Vagina (tissue), 2 donors: ENCODE results near the gene ELAVL1. TPM values are rescaled to one million over a fixed set of nuclear protein-coding genes. Genes with fewer than 3 reads are reported as not detected.

Source experiments
- DNase-seq, 2 donors: peaks; one replicate each; pipeline ENCODE4 v3.0.0-alpha.2; 2017; ENCODE audit errors: extremely low spot score in 2 of 2
- H3K27ac ChIP-seq: fragments of 200-600 bp; sonication (generic); one replicate; pipeline ENCODE4 v1.5.1; 2019
- H3K27me3 ChIP-seq: fragments of 200-600 bp; sonication (generic); one replicate; pipeline ENCODE4 v1.5.1; 2019
- H3K36me3 ChIP-seq, 2 donors: fragments of 200-600 bp; sonication (generic); one replicate each; pipeline ENCODE4 v1.5.1; 2017 to 2019
- H3K4me1 ChIP-seq: fragments of 200-600 bp; sonication (generic); one replicate; pipeline ENCODE4 v1.5.1; 2019
- H3K4me3 ChIP-seq, 2 donors: fragments of 200-600 bp; sonication (generic); 1 replicate in 1 of 2; 2 replicates in 1 of 2; pipeline ENCODE4 v1.5.1; 2016 to 2019
- H3K9me3 ChIP-seq: fragments of 200-600 bp; sonication (generic); one replicate; pipeline ENCODE4 v1.5.1; 2019
- CTCF ChIP-seq, 3 experiments: fragments of 450-650 bp in 2 of 3; fragments of 200-600 bp in 1 of 3; sonication (generic) in 1 of 3; IDR thresholded peaks; one replicate each; pipeline ENCODE4 v1.5.1; 2017 to 2019; ENCODE audit warnings: antibody characterized with exemption in 3 of 3, mild to moderate bottlenecking in 2 of 3, moderate library complexity in 2 of 3
- POLR2A ChIP-seq, 2 donors: fragments of 450-650 bp; IDR thresholded peaks; one replicate each; pipeline ENCODE4 v1.6.1; 2017; ENCODE audit warnings: antibody characterized with exemption in 2 of 2, mild to moderate bottlenecking in 2 of 2, moderate library complexity in 2 of 2
- POLR2AphosphoS5 ChIP-seq, 2 donors: sonication (generic); formaldehyde crosslinking; IDR thresholded peaks; one replicate each; pipeline ENCODE4 v1.9.0; 2017; ENCODE audit warnings: antibody characterized with exemption in 2 of 2, mild to moderate bottlenecking in 2 of 2, low read depth in 1 of 2; ENCODE audit not compliant: insufficient read depth in 1 of 2
- intact Hi-C: fragments of 100-400 bp; cut with DNase I; formaldehyde crosslinking; loops from one replicate; pipeline ENCODE4 v1.15.1; 2023
- total RNA-seq: library from RNA; depleted of rRNA; stranded (reverse); fragments of >200 nt; gene quantifications from one replicate; pipeline ENCODE4 v1.2.3, GENCODE V29; 2016

The ELAVL1 gene
- total RNA-seq, 1 donor from 2014 or later, result 40.5 TPM

- DNase-seq, result no peak
- no peak overlapping the region for H3K27ac ChIP-seq
- no peaks in the 10 kb centered on the region for H3K9me3 ChIP-seq
- H3K4me1 ChIP-seq, result no peaks in the 10 kb centered on the region
- H3K4me3 ChIP-seq, result no peak overlapping the region
- no peak for TF ChIP-seq CTCF (IDR thresholded peaks at IDR 0.05)
- TF ChIP-seq POLR2A (IDR thresholded peaks at IDR 0.05), result no peak
- TF ChIP-seq POLR2AphosphoS5 (IDR thresholded peaks at IDR 0.05; ENCODE audit: insufficient read depth in 1 of 2, low read depth in 1 of 2), result no peak
- intact Hi-C loops, result no loop called here
- H3K36me3 ChIP-seq, result peaks cover 0 to 68% of the 10 kb centered on the region in 2 donors
- H3K27me3 ChIP-seq, result no peaks in the 10 kb centered on the region
Observed at GRCh38 chr19:7977021-7977722, 28.3 kb downstream of the ELAVL1 start.

GRCh38 chr19:7976461-7976860 is 29.0 kb downstream of the ELAVL1 start:
- Histone ChIP-seq H3K27me3 (no peaks in the 10 kb centered on the region), H3K4me3 (no peak overlapping the region), H3K27ac (no peak overlapping the region), H3K36me3 (peaks cover 0 to 72% of the 10 kb centered on the region in 2 donors), H3K9me3 (no peaks in the 10 kb centered on the region), H3K4me1 (no peaks in the 10 kb centered on the region)
- intact Hi-C loops, result no loop called here
- DNase-seq, result no peak
- no peak for TF ChIP-seq POLR2AphosphoS5 (IDR thresholded peaks at IDR 0.05; ENCODE audit: insufficient read depth in 1 of 2, low read depth in 1 of 2)
- no peak for TF ChIP-seq CTCF (IDR thresholded peaks at IDR 0.05)
- TF ChIP-seq POLR2A (IDR thresholded peaks at IDR 0.05), result no peak

- Histone ChIP-seq H3K9me3 (no peaks in the 10 kb centered on the region), H3K27me3 (no peaks in the 10 kb centered on the region), H3K4me3 (no peak overlapping the region), H3K4me1 (no peaks in the 10 kb centered on the region), H3K36me3 (peaks cover 0 to 62% of the 10 kb centered on the region in 2 donors), H3K27ac (no peak overlapping the region)
- intact Hi-C loops, result no loop called here
- TF ChIP-seq POLR2A (IDR thresholded peaks at IDR 0.05), result no peak
- TF ChIP-seq CTCF (IDR thresholded peaks at IDR 0.05), result no peak
- TF ChIP-seq POLR2AphosphoS5 (IDR thresholded peaks at IDR 0.05; ENCODE audit: insufficient read depth in 1 of 2, low read depth in 1 of 2), result no peak
- DNase-seq, result no peak
Observed at GRCh38 chr19:7975037-7975436, 30.4 kb downstream of the ELAVL1 start.

GRCh38 chr19:7973883-7974282 is 31.6 kb downstream of the ELAVL1 start:
- no peak for DNase-seq
- TF ChIP-seq POLR2AphosphoS5 (IDR thresholded peaks at IDR 0.05; ENCODE audit: insufficient read depth in 1 of 2, low read depth in 1 of 2) (no peak), CTCF (IDR thresholded peaks at IDR 0.05) (no peak), POLR2A (IDR thresholded peaks at IDR 0.05) (no peak)
- intact Hi-C loops, result no loop called here
- H3K36me3 ChIP-seq, result peaks cover 0 to 57% of the 10 kb centered on the region in 2 donors
- no peaks in the 10 kb centered on the region for H3K4me1 ChIP-seq
- H3K27me3 ChIP-seq, result no peaks in the 10 kb centered on the region
- H3K9me3 ChIP-seq, result no peaks in the 10 kb centered on the region
- no peak overlapping the region for H3K27ac ChIP-seq
- H3K4me3 ChIP-seq, result no peak overlapping the region
